C1 segment of cervical spinal cord (tissue), 14 donors: ENCODE results near the gene S100A3.
"Not testable (repeated sequence)": the region's sequence is repeated elsewhere in the genome, so short reads cannot be mapped to it uniquely, and the experiment has no call there.

Experiments used
- DNase-seq, 14 donors: peaks; one replicate each; lab custom pipeline; 2025; lab: John Stamatoyannopoulos, UW

The S100A3 gene, protein sequence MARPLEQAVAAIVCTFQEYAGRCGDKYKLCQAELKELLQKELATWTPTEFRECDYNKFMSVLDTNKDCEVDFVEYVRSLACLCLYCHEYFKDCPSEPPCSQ

DNA sequence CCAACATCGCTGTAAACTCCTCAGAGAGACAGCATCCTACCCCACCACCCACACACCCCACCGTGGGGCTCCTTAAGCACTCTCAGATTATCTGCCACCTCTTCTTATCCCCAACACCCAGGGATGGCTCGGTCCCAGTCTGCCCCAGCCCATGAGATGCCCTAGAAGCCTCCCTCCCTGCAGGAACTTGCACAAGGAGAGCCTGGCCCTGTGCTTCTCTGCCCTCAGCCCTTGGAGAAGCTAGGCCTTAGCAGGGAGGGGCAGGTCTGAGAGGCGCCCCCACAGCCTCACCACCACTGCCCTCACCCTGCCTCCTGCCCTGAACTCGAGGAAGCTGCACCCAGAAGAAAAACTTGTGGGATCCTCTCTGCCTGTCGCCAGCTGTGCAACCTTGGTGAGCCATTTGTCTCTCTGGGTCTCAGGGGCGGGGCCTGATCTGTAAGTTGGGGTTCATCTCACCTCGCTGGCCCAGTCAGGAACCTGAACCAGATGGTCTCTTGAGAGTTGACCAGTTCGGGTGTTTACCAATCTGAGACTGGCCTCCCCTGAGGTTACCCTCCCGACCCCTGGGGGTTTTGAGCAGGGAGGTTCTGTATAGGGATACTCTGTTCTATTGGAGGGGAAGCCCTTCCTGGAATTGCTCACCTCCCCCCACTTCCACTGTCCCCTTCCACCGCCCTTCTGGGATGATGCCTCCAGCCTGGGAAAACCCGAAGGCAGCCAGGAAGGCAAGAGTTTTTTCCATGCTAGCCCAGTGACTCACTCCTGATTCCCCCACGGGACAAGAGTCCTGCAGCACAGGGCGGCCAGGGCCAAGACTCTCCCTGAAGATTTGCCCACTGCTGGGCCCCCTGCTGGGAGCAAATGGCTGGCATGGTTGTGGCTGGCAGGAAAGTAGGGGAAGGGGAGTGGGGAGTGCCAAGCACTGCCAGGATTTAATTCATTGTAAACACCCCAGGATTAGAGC lies at the start of gene S100A3:
S100A3 (minus strand) TSS at position 537 of the 967 bp plus-strand sequence. CDS start 773 bp downstream, outside the sequence.
- peak in 5 of 14 donors; percentile 14 to 86 (median 24) for DNase-seq

DNA sequence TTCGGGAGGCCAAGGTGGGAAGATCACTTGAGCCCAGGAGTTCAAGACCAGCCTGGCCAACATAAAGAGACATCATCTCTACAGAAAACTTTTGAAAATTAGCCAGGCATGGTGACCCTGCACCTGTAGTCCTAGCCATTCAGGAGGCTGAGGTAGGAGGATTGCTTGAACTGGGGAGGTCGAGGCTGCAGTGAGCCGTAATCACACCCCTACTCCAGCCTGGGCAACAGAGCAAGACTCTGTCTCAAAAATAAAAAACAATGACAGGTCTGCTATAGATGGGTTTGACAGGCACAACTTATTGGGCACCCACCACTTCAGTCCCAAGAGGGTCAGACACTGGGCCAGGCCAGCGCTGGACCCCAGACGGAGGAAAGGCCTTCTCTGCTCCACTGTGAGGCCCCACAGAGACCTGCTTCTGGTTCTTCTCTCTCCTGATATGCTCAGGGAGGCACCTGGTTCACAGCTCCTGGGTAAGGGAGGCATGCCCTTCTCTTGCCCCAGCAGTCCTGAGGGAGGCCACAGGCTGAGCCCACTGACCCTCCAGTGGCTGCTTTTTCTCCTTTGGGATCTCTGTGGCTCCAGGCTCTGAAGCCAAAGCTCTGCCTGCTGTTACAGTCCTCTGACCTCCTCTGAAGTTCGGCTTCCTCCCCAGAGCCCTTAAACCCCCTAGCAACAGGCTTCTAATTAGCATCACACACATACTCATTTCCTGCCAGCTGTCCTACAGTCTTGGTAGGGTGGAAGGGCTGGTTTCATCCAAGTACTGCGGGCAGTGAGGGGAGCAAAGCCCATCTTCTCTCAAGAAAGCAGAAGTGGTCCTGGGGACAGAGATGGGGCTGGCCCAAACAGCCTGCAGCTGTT lies 49.5 kb upstream of the S100A3 start:
- DNase-seq = no peak

DNA sequence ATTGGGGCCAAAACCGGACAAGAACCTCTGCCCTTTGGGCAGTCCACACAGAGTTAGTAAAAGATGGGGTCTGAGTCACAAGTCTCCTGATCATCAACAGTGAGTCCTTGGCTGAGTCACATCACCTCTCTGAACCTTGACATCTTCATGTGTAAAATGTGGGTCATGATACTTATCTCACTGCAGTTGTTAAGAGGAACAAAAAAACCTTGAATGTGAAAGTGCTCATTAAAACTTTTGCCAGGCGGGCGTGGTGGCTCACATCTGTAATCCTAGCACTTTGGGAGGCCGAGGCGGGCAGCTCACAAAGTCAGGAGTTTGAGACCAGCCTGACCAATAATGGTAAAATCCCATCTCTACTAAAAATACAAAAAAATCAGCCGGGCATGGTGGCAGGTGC lies 48.1 kb upstream of the S100A3 start:
- no peak for DNase-seq

DNA sequence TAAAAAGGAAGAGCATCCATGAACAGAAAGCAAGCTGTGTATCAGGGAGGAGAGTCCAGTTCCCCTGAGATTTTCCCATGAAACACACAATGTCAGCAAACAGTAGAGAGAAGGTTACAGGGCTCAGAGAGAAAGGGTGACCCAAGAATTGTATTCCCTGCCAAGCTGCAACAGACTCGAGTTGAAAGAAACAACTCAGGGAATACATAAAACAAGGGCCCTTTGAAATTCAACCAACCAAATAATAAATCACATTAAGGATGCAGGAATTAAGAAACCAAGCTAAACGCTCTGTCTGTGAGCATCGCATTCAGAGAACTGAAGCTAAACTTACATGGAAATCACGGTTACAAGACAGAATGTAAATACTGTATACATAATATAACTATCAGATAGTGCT lies 43.7 kb upstream of the S100A3 start:
- DNase-seq = no peak

DNA sequence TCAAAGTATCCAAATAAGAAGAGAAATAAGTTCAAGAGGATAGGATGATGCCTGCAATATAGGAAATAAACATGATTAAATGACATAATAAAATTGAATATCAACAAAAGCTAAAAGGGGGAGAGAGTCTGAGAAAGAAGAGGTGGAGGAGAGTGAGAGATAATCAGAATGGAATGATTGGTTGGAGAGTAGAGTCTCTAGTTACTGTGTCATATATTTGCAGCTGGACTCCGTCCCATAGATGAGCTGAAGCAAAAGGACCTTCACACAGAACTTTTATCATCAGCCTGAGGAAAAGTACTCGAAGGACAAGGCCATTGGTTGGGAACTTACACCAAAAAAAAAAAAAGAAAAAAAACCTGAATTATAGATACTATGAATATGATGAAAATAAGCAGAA lies 39.4 kb upstream of the S100A3 start:
- DNase-seq = no peak

DNA sequence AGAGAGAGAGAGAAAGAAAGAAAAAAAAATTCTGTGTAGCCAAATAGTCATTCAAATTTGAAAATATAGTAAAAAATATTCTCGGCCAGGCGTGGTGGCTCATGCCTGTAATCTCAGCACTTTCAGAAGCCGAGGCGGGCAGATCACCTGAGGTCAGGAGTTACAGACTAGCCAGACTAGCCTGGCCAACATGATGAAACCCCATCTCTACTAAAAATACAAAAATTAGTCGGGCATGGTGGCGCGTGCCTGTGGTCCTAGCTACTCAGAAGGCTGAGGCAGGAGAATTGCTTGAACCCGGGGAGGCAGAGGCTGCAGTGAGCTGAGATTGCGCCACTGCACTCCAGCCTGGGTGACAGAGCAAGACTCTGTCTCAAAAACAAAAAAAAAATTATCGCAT lies 39.0 kb upstream of the S100A3 start:
- not testable (repeated sequence) for DNase-seq

DNA sequence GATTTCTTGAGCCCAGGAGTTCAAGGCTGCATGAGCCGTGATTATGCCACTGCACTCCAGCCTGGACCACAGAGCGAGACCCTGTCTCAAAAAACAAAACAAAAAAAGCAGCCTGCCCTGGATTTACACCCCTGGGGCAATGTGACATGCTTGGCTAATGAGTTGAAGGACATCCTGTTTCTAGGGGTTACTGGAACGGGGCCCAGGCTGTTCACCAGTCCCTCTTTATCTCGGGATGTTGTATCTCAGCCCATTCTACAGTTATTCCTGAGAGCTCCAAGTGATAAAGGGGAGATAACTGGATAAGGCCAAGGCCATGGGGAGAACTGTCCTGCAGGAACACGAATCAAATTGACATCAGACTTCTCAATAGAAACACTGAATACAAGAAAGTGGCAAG lies 38.3 kb upstream of the S100A3 start:
- no peak for DNase-seq

DNA sequence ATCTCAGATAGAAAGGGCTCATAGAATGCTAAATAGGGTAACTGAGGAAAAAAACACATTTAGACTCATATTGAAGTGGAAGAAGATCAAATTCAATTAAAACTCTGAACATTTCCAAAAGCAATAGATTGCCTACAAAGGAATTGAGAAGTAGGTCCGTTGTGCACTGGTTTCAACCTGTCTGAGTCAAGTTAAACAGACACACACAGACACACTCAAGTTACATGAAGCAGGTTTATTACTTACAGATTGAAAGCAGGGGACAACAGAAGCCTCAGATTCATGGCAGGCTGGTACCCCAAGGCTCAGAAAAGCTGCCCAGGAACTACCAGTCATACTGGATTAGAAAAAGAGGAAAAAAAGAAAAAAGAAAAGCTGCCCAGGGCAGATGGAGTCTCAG lies 37.3 kb upstream of the S100A3 start:
- DNase-seq = no peak

DNA sequence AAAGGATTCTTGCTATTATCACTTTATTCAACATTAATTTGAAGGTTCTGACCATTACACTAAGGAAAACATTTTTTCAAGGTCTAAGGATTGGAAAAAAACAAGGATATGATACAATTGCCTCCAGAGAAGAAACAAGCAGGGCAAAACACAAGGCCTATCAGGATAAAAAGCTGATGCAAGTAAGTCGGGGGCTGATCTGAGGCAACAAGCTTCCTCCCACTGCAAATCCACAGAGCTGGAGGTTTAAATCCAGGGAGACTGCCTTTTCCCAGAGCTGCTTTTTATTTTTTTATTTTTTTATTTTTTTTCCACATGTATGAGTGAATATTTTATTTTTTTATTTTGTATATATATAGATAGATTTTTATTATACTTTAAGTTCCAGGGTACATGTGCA lies 35.9 kb upstream of the S100A3 start:
- DNase-seq = no peak

DNA sequence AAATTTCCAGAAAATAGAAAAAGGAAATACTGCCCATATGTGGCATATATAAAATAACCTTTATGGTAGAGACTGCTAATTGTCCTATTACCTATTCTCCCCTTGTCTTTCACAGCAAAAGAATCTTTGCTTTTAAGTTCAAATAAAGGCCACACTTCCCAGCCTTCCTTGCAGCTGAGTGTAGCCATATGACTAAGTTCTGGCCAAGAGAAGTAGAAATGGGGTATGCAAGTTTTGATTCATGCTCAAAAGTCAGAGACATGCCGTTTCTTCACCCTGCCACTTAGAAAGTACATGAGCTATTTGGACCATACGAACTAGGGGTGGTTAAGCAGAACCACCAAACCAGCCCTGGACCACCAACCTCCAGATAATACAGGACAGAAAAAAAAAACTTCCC lies 34.9 kb upstream of the S100A3 start:
- DNase-seq = no peak

DNA sequence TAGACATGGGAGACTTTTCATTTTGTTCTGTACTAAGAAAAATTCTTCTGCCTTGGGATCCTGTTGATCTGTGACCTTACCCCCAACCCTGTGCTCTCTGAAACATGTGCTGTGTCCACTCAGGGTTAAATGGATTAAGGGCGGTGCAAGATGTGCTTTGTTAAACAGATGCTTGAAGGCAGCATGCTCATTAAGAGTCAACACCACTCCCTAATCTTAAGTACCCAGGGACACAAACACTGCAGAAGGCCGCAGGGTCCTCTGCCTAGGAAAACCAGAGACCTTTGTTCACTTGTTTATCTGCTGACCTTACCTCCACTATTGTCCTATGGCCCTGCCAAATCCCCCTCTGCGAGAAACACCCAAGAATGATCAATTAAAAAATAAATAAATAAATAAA lies 34.5 kb upstream of the S100A3 start:
- not testable (repeated sequence) for DNase-seq

DNA sequence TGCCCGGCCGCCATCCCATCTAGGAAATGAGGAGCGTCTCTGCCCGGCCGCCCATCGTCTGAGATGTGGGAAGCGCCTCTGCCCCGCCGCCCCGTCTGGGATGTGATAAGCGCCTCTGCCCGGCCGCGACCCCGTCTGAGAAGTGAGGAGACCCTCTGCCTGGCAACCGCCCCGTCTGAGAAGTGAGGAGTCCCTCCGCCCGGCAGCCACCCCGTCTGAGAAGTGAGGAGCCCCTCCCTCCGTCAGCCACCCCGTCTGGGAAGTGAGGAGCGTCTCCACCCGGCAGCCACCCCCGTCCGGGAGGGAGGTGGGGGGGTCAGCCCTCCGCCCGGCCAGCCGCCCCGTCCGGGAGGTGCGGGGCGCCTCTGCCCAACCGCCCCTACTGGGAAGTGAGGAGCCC lies 33.8 kb upstream of the S100A3 start:
- not testable (repeated sequence) for DNase-seq

DNA sequence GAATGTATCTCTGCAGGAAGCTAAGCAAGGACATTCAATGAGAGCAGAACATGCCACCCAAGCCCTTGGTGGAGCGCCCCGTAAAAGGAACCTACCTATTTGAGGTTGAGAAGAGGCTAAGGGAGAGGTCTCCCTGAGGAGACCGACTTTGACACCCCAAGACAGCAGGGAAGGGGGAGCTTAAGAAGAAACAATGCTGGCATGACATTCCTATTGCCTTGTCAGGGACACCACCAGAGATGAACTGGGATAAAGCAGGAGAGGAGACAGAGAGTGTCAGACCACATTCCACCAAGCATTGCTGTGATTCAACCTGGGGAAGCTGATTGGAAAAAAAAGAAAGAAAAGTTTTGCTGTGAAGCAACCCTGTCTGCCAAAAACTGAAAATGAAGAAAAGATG lies 29.9 kb upstream of the S100A3 start:
- no peak for DNase-seq

DNA sequence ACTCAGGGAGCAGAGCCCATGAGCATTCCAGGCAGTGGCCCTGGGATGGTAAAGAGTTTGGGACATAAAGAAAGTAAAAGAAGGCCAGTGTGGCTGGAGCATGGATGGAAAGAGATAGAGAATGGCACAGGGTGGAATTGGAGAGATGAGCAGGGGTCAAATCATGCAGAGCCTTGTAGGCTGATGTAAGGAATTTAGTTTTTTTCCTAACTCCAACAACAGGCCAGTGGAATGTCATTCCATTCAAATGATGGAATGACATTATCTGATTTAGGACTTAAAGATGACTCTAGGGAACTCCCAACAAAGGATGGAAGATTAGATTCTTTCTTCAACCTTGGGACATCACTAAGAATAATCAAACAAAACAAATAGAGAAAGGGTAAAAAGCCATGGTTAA lies 29.4 kb upstream of the S100A3 start:
- no peak for DNase-seq

DNA sequence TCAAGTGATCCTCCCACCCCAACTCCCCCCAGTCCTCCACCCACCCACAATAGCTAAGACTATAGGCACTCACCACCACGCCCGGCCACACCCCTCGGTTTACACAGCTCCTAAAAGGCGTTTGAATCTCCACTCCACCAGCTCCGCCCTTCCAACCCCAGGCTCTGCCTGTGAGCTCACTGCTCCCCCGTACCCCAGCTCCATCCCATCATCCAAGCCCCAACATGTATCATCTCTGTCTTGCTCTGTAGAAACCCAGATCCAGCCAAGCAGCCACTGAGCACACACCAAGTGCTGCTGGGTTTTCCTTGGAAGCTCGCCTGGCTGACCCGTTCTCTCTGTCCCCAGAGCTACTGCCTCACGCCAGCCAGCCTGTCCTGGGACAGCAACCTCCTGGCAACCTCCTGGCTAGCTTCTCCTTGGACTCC lies 28.6 kb upstream of the S100A3 start:
- DNase-seq = peak in 7 of 14 donors; percentile 5 to 67 (median 31)

DNA sequence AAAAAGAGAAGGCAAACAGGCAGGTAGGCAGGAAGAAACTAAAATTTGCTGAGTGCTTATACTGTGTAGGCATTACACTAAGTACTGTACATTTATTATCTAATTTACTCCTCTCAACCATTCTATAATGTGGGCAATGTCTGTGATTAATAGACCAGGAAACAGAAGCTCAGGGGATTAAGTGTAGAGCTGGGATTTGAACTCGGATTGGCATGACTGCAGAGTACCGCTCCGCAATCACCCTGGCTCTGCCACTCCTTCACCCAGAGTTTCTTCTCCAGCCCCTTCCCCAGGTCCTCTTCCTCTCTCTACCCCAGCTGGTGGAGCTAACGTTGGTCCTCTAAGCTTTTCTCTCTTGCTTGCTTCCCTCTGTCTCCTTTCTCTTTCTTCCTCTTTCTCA lies 28.1 kb upstream of the S100A3 start:
- no peak for DNase-seq

DNA sequence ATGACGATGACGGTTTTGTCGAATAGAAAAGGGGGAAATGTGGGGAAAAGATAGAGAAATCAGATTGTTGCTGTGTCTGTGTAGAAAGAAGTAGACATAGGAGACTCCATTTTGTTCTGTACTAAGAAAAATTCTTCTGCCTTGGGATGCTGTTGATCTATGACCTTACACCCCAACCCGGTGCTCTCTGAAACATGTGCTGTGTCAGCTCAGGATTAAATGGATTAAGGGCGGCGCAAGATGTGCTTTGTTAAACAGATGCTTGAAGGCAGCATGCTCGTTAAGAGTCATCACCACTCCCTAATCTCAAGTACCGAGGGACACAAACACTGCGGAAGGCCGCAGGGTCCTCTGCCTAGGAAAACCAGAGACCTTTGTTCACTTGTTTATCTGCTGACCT lies 26.4 kb upstream of the S100A3 start:
- not testable (repeated sequence) for DNase-seq

DNA sequence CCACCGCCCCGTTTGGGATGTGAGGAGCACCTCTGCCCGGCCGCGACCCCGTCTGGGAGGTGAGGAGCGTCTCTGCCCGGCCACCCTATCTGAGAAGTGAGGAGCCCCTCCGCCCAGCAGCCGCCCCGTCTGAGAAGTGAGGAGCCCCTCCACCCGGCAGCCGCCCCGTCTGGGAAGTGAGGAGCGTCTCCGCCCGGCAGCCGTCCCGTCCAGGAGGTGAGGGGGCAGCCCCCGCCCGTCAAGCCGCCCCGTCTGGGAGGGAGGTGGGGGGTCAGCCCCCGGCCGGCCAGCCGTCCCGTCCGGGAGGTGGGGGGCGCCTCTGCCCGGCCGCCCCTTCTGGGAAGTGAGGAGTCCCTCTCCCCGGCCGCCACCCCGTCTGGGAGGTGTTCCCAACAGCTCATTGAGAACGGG lies 26.0 kb upstream of the S100A3 start:
- DNase-seq = not testable (repeated sequence)

DNA sequence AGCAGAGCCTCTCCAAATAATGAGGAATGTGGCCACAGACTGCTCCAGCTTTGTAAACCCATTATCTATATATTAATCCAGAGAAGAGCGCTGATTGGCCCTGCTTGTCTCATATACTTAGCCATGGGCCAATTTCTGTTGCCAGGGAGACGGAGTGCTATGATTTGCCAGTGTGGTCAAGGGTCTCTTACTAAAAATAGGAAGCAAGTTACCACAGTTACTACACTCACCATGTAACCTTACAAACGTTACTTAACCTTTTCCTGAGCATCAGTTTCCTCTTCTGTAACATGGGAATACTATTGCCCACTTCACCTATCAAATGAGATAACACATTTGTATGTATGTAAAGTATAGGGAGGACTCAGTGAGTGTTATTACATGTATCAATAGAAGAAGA lies 24.3 kb upstream of the S100A3 start:
- no peak for DNase-seq

DNA sequence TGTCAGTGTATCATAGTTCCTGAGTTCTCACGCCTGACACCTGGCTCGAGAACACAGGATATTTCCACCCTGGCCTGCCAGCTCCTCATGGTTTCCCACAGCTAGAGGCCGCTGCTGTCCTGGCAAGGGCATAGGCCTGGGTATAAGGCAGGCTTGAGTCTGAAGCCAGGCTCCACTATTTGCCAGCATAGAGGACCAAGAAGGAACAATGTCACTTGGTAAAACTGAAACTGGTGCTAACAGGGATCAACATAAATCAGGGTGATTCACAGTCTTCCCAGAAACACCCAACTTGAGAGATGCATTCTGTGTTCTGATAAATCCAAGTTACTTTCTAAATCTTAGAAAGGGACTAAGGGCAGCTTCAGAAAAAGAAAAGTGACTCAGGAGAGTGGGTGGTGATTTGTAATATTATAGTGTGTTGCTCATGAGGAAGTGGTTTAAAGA lies 23.5 kb upstream of the S100A3 start:
- peak in 12 of 14 donors; percentile 23 to 83 (median 62) for DNase-seq

DNA sequence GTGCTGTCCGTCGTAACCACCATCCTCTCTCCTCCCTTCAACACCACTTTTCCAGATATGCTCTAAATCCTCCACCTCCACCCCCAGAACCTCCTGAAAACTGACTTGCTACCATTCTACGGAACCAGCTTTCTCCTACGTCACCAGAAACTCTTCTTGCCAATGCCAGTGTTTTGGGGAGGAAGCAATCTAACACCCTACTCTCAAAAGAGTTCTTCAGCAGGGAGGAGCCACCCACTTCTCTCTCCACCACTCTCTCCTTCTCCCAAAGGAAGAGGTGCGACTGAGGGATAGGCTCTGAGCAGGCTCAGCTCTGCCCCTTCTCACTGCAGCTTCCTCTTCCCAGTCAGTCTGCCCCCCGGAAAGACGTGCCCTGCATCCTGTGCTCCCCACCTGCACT lies 22.6 kb upstream of the S100A3 start:
- no peak for DNase-seq

DNA sequence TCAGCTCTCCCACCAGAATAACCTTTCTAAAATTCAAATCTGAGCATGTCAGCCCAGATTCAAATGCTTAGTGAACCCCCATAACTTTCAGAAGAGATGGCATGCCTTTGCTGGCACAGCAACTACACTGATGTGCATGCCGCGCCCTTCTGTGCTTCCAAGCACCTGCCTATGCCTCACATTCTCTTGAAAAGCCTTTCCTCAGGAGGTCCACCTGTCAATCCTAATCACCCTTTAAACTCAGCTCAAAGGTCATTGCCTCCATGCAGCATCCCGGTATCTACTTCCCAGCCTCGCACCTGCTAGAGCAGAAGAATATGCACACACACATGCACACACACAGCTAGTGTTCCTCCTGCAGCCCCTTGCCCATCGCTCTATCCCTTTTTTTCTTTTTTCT lies 21.8 kb upstream of the S100A3 start:
- no peak for DNase-seq
